ENCODE measurements around the gene CHCT1. TPM values are rescaled to one million over a fixed set of nuclear protein-coding genes. Genes with fewer than 3 reads are reported as not detected.

CHCT1 gene
- total RNA-seq, 4 donors from 2014 or later: not detected

DNA sequence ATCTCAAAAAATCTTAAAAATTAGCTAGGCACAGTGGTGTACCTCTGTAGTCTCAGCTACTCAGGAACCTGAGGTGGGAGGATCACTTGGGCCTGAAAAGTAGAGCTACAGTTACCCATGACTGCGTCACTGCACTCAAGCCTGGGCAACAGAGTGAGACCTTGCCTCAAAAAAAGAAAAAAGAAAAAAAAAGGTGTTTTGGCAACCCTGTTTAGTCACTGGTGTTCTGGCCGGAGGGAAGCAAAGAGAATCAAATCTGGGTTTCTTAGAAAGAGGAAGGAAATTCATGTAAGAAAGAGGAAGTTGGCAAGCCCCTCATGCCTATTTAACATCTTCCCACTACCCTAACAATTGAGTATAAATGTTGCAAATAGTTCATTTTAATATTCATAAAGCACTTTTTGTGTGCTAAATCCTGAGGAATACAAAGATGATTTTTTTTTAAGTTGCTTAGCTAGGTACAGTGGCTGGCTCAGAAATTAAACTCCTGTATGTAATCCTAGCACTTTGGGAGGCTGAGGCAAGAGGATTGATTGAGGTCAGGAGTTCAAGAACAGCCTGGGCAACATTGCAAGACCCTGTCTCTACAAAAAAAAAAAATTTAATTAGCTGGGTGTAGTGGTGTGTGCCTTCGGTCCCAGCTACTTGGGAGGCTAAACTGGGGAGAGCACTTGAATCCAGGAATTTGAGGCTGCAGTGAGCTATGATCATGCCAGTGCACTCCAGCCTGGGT, 23.9 kb upstream of the CHCT1 start:
- peak overlapping the region in 2 of 4 donors; percentile 20 to 25 for H3K27ac ChIP-seq (replicated peaks in 1 of 4)
- H3K4me1 ChIP-seq: peaks cover 0 to 3% (median 1%) of the 10 kb centered on the region in 4 donors
- no peak for DNase-seq (ENCODE audit: extremely low spot score)
- WGBS: 73% methylated on average over 3 of the region's 3 CpGs
- intact Hi-C loops (cut with DNase I): no loop called here
- TF ChIP-seq POLR2A (IDR thresholded peaks at IDR 0.05; ENCODE audit: low read depth) (no peak), POLR2AphosphoS5 (IDR thresholded peaks at IDR 0.05) (no peak), EP300 (IDR thresholded peaks at IDR 0.05) (no peak)
- TF ChIP-seq, protein P1, sequence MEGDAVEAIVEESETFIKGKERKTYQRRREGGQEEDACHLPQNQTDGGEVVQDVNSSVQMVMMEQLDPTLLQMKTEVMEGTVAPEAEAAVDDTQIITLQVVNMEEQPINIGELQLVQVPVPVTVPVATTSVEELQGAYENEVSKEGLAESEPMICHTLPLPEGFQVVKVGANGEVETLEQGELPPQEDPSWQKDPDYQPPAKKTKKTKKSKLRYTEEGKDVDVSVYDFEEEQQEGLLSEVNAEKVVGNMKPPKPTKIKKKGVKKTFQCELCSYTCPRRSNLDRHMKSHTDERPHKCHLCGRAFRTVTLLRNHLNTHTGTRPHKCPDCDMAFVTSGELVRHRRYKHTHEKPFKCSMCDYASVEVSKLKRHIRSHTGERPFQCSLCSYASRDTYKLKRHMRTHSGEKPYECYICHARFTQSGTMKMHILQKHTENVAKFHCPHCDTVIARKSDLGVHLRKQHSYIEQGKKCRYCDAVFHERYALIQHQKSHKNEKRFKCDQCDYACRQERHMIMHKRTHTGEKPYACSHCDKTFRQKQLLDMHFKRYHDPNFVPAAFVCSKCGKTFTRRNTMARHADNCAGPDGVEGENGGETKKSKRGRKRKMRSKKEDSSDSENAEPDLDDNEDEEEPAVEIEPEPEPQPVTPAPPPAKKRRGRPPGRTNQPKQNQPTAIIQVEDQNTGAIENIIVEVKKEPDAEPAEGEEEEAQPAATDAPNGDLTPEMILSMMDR (IDR thresholded peaks at IDR 0.05): no peak
- no peaks in the 10 kb centered on the region for H3K9me3 ChIP-seq
- H3K27me3 ChIP-seq: no peaks in the 10 kb centered on the region
- no peak overlapping the region for H3K4me3 ChIP-seq
- no peaks in the 10 kb centered on the region for H3K36me3 ChIP-seq

DNA sequence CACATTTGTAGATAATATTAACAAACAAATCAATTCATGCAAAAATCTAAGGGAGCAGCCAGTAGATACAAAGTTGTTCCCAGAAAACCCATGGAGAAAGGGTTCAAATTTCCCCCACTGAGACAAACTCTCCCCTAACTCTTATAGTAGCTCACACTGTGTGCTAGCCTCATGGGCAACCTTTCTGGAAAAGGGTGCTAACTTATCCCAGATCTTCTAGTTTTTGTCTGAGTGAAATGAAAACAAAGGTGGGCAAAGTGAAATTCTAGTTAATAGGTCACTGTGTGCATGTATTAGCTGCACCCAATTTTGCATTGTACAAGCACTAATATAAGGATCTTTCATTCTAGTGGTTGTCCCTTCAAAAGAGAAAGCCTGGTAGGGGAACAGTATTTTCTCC, 20.5 kb upstream of the CHCT1 start:
- no peaks in the 10 kb centered on the region for H3K4me1 ChIP-seq
- H3K27ac ChIP-seq (replicated peaks in 1 of 4): no peak overlapping the region
- TF ChIP-seq, protein P1 (IDR thresholded peaks at IDR 0.05): no peak
- no peak for TF ChIP-seq POLR2AphosphoS5 (IDR thresholded peaks at IDR 0.05)
- no peak for TF ChIP-seq EP300 (IDR thresholded peaks at IDR 0.05)
- TF ChIP-seq POLR2A (IDR thresholded peaks at IDR 0.05; ENCODE audit: low read depth): no peak
- intact Hi-C loops (cut with DNase I): no loop called here
- no peak for DNase-seq (ENCODE audit: extremely low spot score)
- H3K27me3 ChIP-seq: no peaks in the 10 kb centered on the region
- no peaks in the 10 kb centered on the region for H3K36me3 ChIP-seq
- no peaks in the 10 kb centered on the region for H3K9me3 ChIP-seq
- no peak overlapping the region for H3K4me3 ChIP-seq

DNA sequence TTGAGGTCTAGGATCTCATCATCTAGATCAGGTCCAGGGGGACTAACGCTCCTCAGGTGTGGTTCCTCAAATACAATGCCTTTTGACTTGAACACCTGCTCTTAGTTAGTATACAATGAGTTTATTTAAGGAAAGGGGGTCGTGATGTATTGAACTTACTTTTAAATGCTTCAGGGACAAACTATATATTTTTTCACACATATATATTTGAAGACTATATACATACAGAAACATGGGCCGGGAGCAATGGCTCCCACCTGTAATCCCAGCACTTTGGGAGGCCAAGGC, 18.8 kb upstream of the CHCT1 start:
- DNase-seq (ENCODE audit: extremely low spot score): no peak
- intact Hi-C loops (cut with DNase I): no loop called here
- no peaks in the 10 kb centered on the region for H3K36me3 ChIP-seq
- H3K27ac ChIP-seq (replicated peaks in 1 of 4): no peak overlapping the region
- H3K27me3 ChIP-seq: no peaks in the 10 kb centered on the region
- no peaks in the 10 kb centered on the region for H3K4me1 ChIP-seq
- no peak overlapping the region for H3K4me3 ChIP-seq
- no peaks in the 10 kb centered on the region for H3K9me3 ChIP-seq
- no peak for TF ChIP-seq POLR2AphosphoS5 (IDR thresholded peaks at IDR 0.05)
- TF ChIP-seq, protein P1 (IDR thresholded peaks at IDR 0.05): no peak
- no peak for TF ChIP-seq POLR2A (IDR thresholded peaks at IDR 0.05; ENCODE audit: low read depth)
- TF ChIP-seq EP300 (IDR thresholded peaks at IDR 0.05): no peak
- 79% methylated on average over 3 of the region's 3 CpGs for WGBS

- intact Hi-C loops (cut with DNase I): no loop called here
Observed at GRCh38 chr17:60403962-60404361, 18.3 kb upstream of the CHCT1 start.

More at GRCh38 chr17:60403962-60404361, 18.3 kb upstream of the CHCT1 start:
- no peak for DNase-seq (ENCODE audit: extremely low spot score)
- TF ChIP-seq, protein P1 (IDR thresholded peaks at IDR 0.05): no peak
- no peak for TF ChIP-seq POLR2AphosphoS5 (IDR thresholded peaks at IDR 0.05)
- TF ChIP-seq EP300 (IDR thresholded peaks at IDR 0.05): no peak
- no peak for TF ChIP-seq POLR2A (IDR thresholded peaks at IDR 0.05; ENCODE audit: low read depth)
- Histone ChIP-seq H3K9me3 (no peaks in the 10 kb centered on the region), H3K4me3 (no peak overlapping the region), H3K27ac (replicated peaks in 1 of 4) (no peak overlapping the region), H3K36me3 (no peaks in the 10 kb centered on the region), H3K4me1 (no peaks in the 10 kb centered on the region), H3K27me3 (no peaks in the 10 kb centered on the region)
- WGBS: 86% methylated on average over 6 of the region's 6 CpGs

Measured in esophagus muscularis mucosa (tissue), 4 donors.